HL-60/S4 treated with phorbol 12-myristate 13-acetate at 8.2 ng/mL for 4 days and 3 days (cell line): ENCODE data around the gene ANTXR2.
"Not testable (repeated sequence)": the region's sequence is repeated elsewhere in the genome, so short reads cannot be mapped to it uniquely, and the experiment has no call there.

ENCODE experiments used
- in situ Hi-C: fragments of 300-500 bp; cut with MboI; formaldehyde crosslinking; loops from 2 replicates; pipeline ENCODE4 v1.15.0; 2022; ENCODE audit warnings: low sequenced_read_pairs

The ANTXR2 gene

GRCh38 chr4:79993476-79993875 lies 79.6 kb downstream of the ANTXR2 start:
- in situ Hi-C loops: no loop called here

- in situ Hi-C loops: no loop called here
These were observed 81.4 kb downstream of the ANTXR2 start for GRCh38 chr4:79991601-79992000.

- in situ Hi-C loops: not testable (repeated sequence)
These were observed 81.9 kb downstream of the ANTXR2 start for GRCh38 chr4:79991100-79991499.

- in situ Hi-C loops: no loop called here
These were observed 85.6 kb downstream of the ANTXR2 start for GRCh38 chr4:79987401-79987800.

GRCh38 chr4:79983431-79983830 lies 89.6 kb downstream of the ANTXR2 start:
- in situ Hi-C loops: no loop called here

GRCh38 chr4:79982601-79983322 lies 90.3 kb downstream of the ANTXR2 start:
- in situ Hi-C loops: no loop called here

- in situ Hi-C loops: no loop called here
These were observed 92.6 kb downstream of the ANTXR2 start for GRCh38 chr4:79980448-79980847.

GRCh38 chr4:79979785-79980437 lies 93.1 kb downstream of the ANTXR2 start:
- in situ Hi-C loops: no loop called here

- in situ Hi-C loops: no loop called here
These were observed 95.7 kb downstream of the ANTXR2 start for GRCh38 chr4:79977131-79977840.

GRCh38 chr4:79964400-79965211 lies 108.4 kb downstream of the ANTXR2 start:
- in situ Hi-C loops: no loop called here

- in situ Hi-C loops: no loop called here
These were observed 109.0 kb downstream of the ANTXR2 start for GRCh38 chr4:79964020-79964399.

- in situ Hi-C loops: no loop called here
These were observed 113.4 kb downstream of the ANTXR2 start for GRCh38 chr4:79959652-79960051.

GRCh38 chr4:79958466-79959264 lies 114.4 kb downstream of the ANTXR2 start:
- in situ Hi-C loops: no loop called here

- in situ Hi-C loops: no loop called here
These were observed 123.9 kb downstream of the ANTXR2 start for GRCh38 chr4:79949178-79949577.

- in situ Hi-C loops: no loop called here
These were observed 124.3 kb downstream of the ANTXR2 start for GRCh38 chr4:79948739-79949138.

GRCh38 chr4:79948261-79948660 lies 124.8 kb downstream of the ANTXR2 start:
- in situ Hi-C loops: no loop called here

- in situ Hi-C loops: no loop called here
These were observed 125.6 kb downstream of the ANTXR2 start for GRCh38 chr4:79947386-79947785.

- in situ Hi-C loops: no loop called here
These were observed 137.8 kb downstream of the ANTXR2 start for GRCh38 chr4:79935274-79935673.

- in situ Hi-C loops: no loop called here
These were observed 138.4 kb downstream of the ANTXR2 start for GRCh38 chr4:79934660-79935059.

GRCh38 chr4:79927931-79928330 lies 145.1 kb downstream of the ANTXR2 start:
- in situ Hi-C loops: no loop called here
